NCI-H187 treated with DMSO at 0.1 percent for 48 hours (cell line): ENCODE data around the gene CD180.

Experiments
- DNase-seq: peaks from one replicate; lab custom pipeline; 2025; lab: John Stamatoyannopoulos, UW

Gene CD180

GRCh38 chr5:67160985-67161384 is 35.6 kb downstream of the CD180 start:
- DNase-seq, result no peak

- DNase-seq, result no peak
Observed at GRCh38 chr5:67160272-67160671, 36.3 kb downstream of the CD180 start.

- no peak for DNase-seq
Observed at GRCh38 chr5:67156976-67157583, 39.5 kb downstream of the CD180 start.

- peak; percentile 88 for DNase-seq
Observed at GRCh38 chr5:67154556-67155206, 41.9 kb downstream of the CD180 start.

- no peak for DNase-seq
Observed at GRCh38 chr5:67153292-67153691, 43.3 kb downstream of the CD180 start.

GRCh38 chr5:67152400-67152799 is 44.2 kb downstream of the CD180 start:
- no peak for DNase-seq

- DNase-seq, result no peak
Observed at GRCh38 chr5:67149951-67150523, 46.6 kb downstream of the CD180 start.

GRCh38 chr5:67149057-67149950 is 47.3 kb downstream of the CD180 start:
- DNase-seq, result no peak

- DNase-seq, result no peak
Observed at GRCh38 chr5:67147760-67148159, 48.8 kb downstream of the CD180 start.

GRCh38 chr5:67146981-67147380 is 49.6 kb downstream of the CD180 start:
- no peak for DNase-seq

GRCh38 chr5:67146574-67146973 is 50.0 kb downstream of the CD180 start:
- no peak for DNase-seq

- DNase-seq, result no peak
Observed at GRCh38 chr5:67144183-67144639, 52.4 kb downstream of the CD180 start.

- DNase-seq, result no peak
Observed at GRCh38 chr5:67143549-67143948, 53.0 kb downstream of the CD180 start.

- no peak for DNase-seq
Observed at GRCh38 chr5:67142816-67143215, 53.8 kb downstream of the CD180 start.

GRCh38 chr5:67141644-67142043 is 55.0 kb downstream of the CD180 start:
- DNase-seq, result no peak

GRCh38 chr5:67140413-67140812 is 56.2 kb downstream of the CD180 start:
- DNase-seq, result no peak

- no peak for DNase-seq
Observed at GRCh38 chr5:67139030-67139429, 57.6 kb downstream of the CD180 start.

- no peak for DNase-seq
Observed at GRCh38 chr5:67135381-67135984, 61.1 kb downstream of the CD180 start.

- peak; percentile 98 for DNase-seq
Observed at GRCh38 chr5:67133776-67134175, 62.8 kb downstream of the CD180 start.

- DNase-seq, result no peak
Observed at GRCh38 chr5:67133217-67133616, 63.4 kb downstream of the CD180 start.

- DNase-seq, result no peak
Observed at GRCh38 chr5:67129768-67130167, 66.8 kb downstream of the CD180 start.
